GM23338 (cell line): ENCODE data around the gene SFMBT2. TPM values are rescaled to one million over a fixed set of nuclear protein-coding genes. Genes with fewer than 3 reads are reported as not detected.

Experiments
- ATAC-seq: fragments of 200-7000 bp; cut with Tn5 transposase; 3 replicates; pipeline ENCODE4 v1.9.1; 2020
- DNase-seq: peaks from one replicate; pipeline ENCODE4 v3.0.0-alpha.2; 2015; ENCODE audit warnings: low spot score
- H2AFZ ChIP-seq: fragments of 200-600 bp; sonication (generic); 2 replicates; pipeline ENCODE4 v1.8.0; 2016; ENCODE audit warnings: antibody characterized with exemption, mild to moderate bottlenecking, moderate library complexity
- H3F3A ChIP-seq: fragments of 200-600 bp; sonication (generic); replicated peaks from 2 replicates; pipeline ENCODE4 v1.8.0; 2017; ENCODE audit warnings: antibody characterized with exemption, mixed run types, low read depth
- H3K27ac ChIP-seq: fragments of 200-600 bp; sonication (generic); 2 replicates; pipeline ENCODE4 v1.6.1; 2016; ENCODE audit warnings: low read depth
- H3K27me3 ChIP-seq: fragments of 200-600 bp; sonication (generic); 2 replicates; pipeline ENCODE4 v1.8.0; 2016; ENCODE audit warnings: mild to moderate bottlenecking, mixed run types, moderate library complexity; ENCODE audit not compliant: insufficient read depth
- H3K36me3 ChIP-seq: fragments of 200-600 bp; sonication (generic); 2 replicates; pipeline ENCODE4 v1.8.0; 2016; ENCODE audit warnings: mild to moderate bottlenecking; ENCODE audit not compliant: insufficient read depth
- H3K4me1 ChIP-seq: fragments of 200-600 bp; sonication (generic); 2 replicates; pipeline ENCODE4 v1.8.0; 2016; ENCODE audit warnings: mild to moderate bottlenecking, moderate library complexity; ENCODE audit not compliant: insufficient read depth
- H3K4me2 ChIP-seq: fragments of 200-600 bp; sonication (generic); 2 replicates; pipeline ENCODE4 v1.7.1; 2017; ENCODE audit warnings: mixed run types
- H3K4me3 ChIP-seq: fragments of 200-600 bp; sonication (generic); 2 replicates; pipeline ENCODE4 v1.6.1; 2016; ENCODE audit warnings: mixed run types
- H3K79me2 ChIP-seq: fragments of 200-600 bp; sonication (generic); replicated peaks from 2 replicates; pipeline ENCODE4 v1.8.0; 2017; ENCODE audit warnings: mild to moderate bottlenecking; ENCODE audit not compliant: insufficient read depth
- H3K9me2 ChIP-seq: fragments of 200-600 bp; sonication (generic); 2 replicates; pipeline ENCODE4 v1.8.0; 2017; ENCODE audit not compliant: insufficient read depth
- H4K20me1 ChIP-seq: fragments of 200-600 bp; sonication (generic); replicated peaks from 2 replicates; pipeline ENCODE4 v1.8.0; 2017; ENCODE audit warnings: mild to moderate bottlenecking; ENCODE audit not compliant: insufficient read depth
- H3K27ac Mint-ChIP-seq: 2 replicates; pipeline ENCODE4 v1.8.0; 2020; ENCODE audit warnings: inconsistent platforms, mild to moderate bottlenecking, moderate library complexity, mixed read lengths
- H3K27me3 Mint-ChIP-seq: 3 replicates; pipeline ENCODE4 v1.8.0; 2022; ENCODE audit warnings: low read depth, mild to moderate bottlenecking, moderate library complexity, mixed read lengths, inconsistent platforms; ENCODE audit not compliant: insufficient read depth, poor library complexity
- H3K36me3 Mint-ChIP-seq: 3 replicates; pipeline ENCODE4 v1.8.0; 2021; ENCODE audit warnings: low read depth, mild to moderate bottlenecking, inconsistent platforms, moderate library complexity, mixed read lengths
- H3K4me1 Mint-ChIP-seq: 3 replicates; pipeline ENCODE4 v1.8.0; 2020; ENCODE audit warnings: mild to moderate bottlenecking, inconsistent platforms, mixed read lengths
- H3K4me3 Mint-ChIP-seq: 3 replicates; pipeline ENCODE4 v1.8.0; 2021; ENCODE audit warnings: moderate library complexity, mild to moderate bottlenecking, inconsistent platforms, mixed read lengths
- H3K9me3 Mint-ChIP-seq: 3 replicates; pipeline ENCODE4 v1.8.0; 2020; ENCODE audit warnings: moderate library complexity, mild to moderate bottlenecking, inconsistent platforms, mixed read lengths
- CREB1 ChIP-seq: fragments of 250-450 bp; sonication (Bioruptor Pico); IDR thresholded peaks from 2 replicates; pipeline ENCODE4 v1.5.0; 2020; ENCODE audit warnings: low read depth, mild to moderate bottlenecking, moderate library complexity
- CTCF ChIP-seq, 2 experiments: fragments of 200-600 bp in 1 of 2; sonication (generic) in 1 of 2; conservative IDR thresholded peaks; 2 replicates each; pipeline versions ENCODE4 v1.5.1 to v1.6.1; 2016 to 2017; ENCODE audit warnings: antibody characterized with exemption in 2 of 2, low read depth in 2 of 2, mild to moderate bottlenecking in 2 of 2, moderate library complexity in 1 of 2
- ETS1 ChIP-seq: IDR thresholded peaks from 2 replicates; pipeline ENCODE4 v1.6.1; 2016; ENCODE audit warnings: antibody characterized with exemption
- EZH2 ChIP-seq: fragments of 200-600 bp; sonication (generic); IDR thresholded peaks from one replicate; pipeline ENCODE4 v1.8.0; 2017; ENCODE audit warnings: antibody characterized with exemption, mild to moderate bottlenecking, low read depth; ENCODE audit not compliant: unreplicated experiment
- EZH2phosphoT487 ChIP-seq: fragments of 200-600 bp; sonication (generic); IDR thresholded peaks from one replicate; pipeline ENCODE4 v1.8.1; 2018; ENCODE audit warnings: antibody characterized with exemption; ENCODE audit not compliant: unreplicated experiment
- JUNB ChIP-seq: IDR thresholded peaks from one replicate; pipeline ENCODE4 v1.6.1; 2016; ENCODE audit warnings: antibody characterized with exemption; ENCODE audit not compliant: unreplicated experiment
- NANOG ChIP-seq: IDR thresholded peaks from 2 replicates; pipeline ENCODE4 v1.6.1; 2016; ENCODE audit warnings: antibody characterized with exemption, borderline replicate concordance
- POLR2AphosphoS5 ChIP-seq: IDR thresholded peaks from 2 replicates; pipeline ENCODE4 v1.6.1; 2016; ENCODE audit warnings: antibody characterized with exemption, low read depth
- REST ChIP-seq: IDR thresholded peaks from one replicate; pipeline ENCODE4 v1.6.1; 2018; ENCODE audit warnings: antibody characterized with exemption; ENCODE audit not compliant: unreplicated experiment
- STAT1 ChIP-seq: IDR thresholded peaks from one replicate; pipeline ENCODE4 v1.6.1; 2016; ENCODE audit warnings: antibody characterized with exemption; ENCODE audit not compliant: unreplicated experiment
- ZNF114 ChIP-seq: fragments of 250-450 bp; sonication (Bioruptor Pico); IDR thresholded peaks from 2 replicates; pipeline ENCODE4 v1.5.0; 2020; ENCODE audit warnings: mild to moderate bottlenecking, moderate library complexity
- ZNF331 ChIP-seq: fragments of 250-450 bp; sonication (Bioruptor Pico); IDR thresholded peaks from 2 replicates; pipeline ENCODE4 v1.5.0; 2020; ENCODE audit warnings: low read depth, mild to moderate bottlenecking, moderate library complexity
- ZNF462 ChIP-seq: fragments of 250-450 bp; sonication (Bioruptor Pico); IDR thresholded peaks from 2 replicates; pipeline ENCODE4 v1.5.0; 2020; ENCODE audit warnings: mild to moderate bottlenecking, moderate library complexity
- polyA plus RNA-seq: library from polyadenylated mRNA; unstranded; fragments of >200 nt; fragmentation: Nextera tagmentation; extraction: Ambion mirVana; gene quantifications from 2 replicates; pipeline ENCODE4 v1.2.1, GENCODE V29; 2016
- total RNA-seq: library from RNA; depleted of rRNA; stranded (reverse); fragments of >200 nt; shearing (Covaris generic); gene quantifications from 2 replicates; pipeline ENCODE4 v1.2.3, GENCODE V29; 2014

SFMBT2 gene
- total and polyA plus RNA-seq, 2 experiments from 2014 or later, result 2.7 to 6.7 TPM

DNA sequence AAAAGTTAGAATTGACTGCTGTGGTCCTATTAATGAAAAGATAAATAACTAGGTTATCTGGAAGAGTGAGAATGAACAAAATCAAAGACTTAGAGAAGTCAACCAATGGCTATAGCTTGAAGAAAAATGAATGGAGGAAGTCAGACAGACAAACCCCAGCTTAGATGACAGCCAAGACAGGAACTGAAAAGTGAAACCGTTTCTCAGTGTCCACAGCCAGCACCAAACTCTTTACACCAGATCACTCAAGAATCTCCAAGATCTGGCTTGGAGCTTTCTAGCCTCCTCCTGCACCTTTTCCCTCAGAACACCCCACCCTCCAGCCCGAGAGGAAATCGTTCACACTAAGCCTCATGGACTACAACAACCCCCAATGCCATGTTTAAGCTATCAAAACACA, 167.0 kb downstream of the SFMBT2 start:
- no peaks in the 10 kb centered on the region for H3K79me2 ChIP-seq

More for the DNA sequence above, 167.0 kb downstream of the SFMBT2 start:
- Histone ChIP-seq H3K4me2 (no peak overlapping the region), H3F3A (no peaks in the 10 kb centered on the region), H3K9me2 (peaks cover 7% of the 10 kb centered on the region; the same call in 1 of the 2 replicates), H3K36me3 (0 out of 2 replicates have a peak, but pooled peaks cover 3% of the 10 kb centered on the region), H4K20me1 (no peaks in the 10 kb centered on the region), H2AFZ (no peak overlapping the region), H3K27me3 (no peaks in the 10 kb centered on the region), H3K4me1 (no peaks in the 10 kb centered on the region), H3K4me3 (no peak overlapping the region), H3K27ac (no peak overlapping the region)
- ATAC-seq, result no peak
- no peak for TF ChIP-seq ETS1
- no peak for TF ChIP-seq ZNF331 (CRISPR knock-in tag)
- TF ChIP-seq NANOG, result no peak
- TF ChIP-seq ZNF114 (CRISPR knock-in tag), result no peak
- TF ChIP-seq REST, result no peak
- TF ChIP-seq CTCF (conservative IDR thresholded peaks at IDR 0.05; ENCODE audit: low read depth in 2 of 2), result no peak
- TF ChIP-seq ZNF462 (CRISPR knock-in tag), result no peak
- TF ChIP-seq STAT1, result no peak
- no peak for TF ChIP-seq EZH2
- no peak for TF ChIP-seq CREB1 (CRISPR knock-in tag)
- TF ChIP-seq POLR2AphosphoS5, result no peak
- no peak for TF ChIP-seq JUNB
- no peak for TF ChIP-seq EZH2phosphoT487
- Mint-ChIP-seq H3K4me3 (no peak overlapping the region), H3K27me3 (no peaks in the 10 kb centered on the region), H3K4me1 (no peaks in the 10 kb centered on the region), H3K9me3 (no peaks in the 10 kb centered on the region; the same call in 2 of the 3 replicates), H3K27ac (no peak overlapping the region), H3K36me3 (peaks cover 6% of the 10 kb centered on the region; the same call in 1 of the 3 replicates)
- DNase-seq, result no peak
